K562 (cell line): ENCODE results near the gene USP44. TPM values are rescaled to one million over a fixed set of nuclear protein-coding genes. Genes with fewer than 3 reads are reported as not detected.
A peak's percentile ranks its signal among the peaks of the same experiment; 100 is the strongest.

ENCODE experiments used
- ATAC-seq: fragments of 200-7000 bp; cut with Tn5 transposase; 3 replicates; pipeline ENCODE4 v1.9.1; 2020; ENCODE audit warnings: moderate library complexity
- BruUV-seq: library from RNA; stranded (reverse); fragments of 400-500 nt; replicated peaks from 2 replicates; lab custom pipeline; 2021; lab: Mats Ljungman, UMichigan
- CTCF ChIA-PET: fragments of 300-600 bp; formaldehyde crosslinking; extraction: SDS; loops from one replicate; lab custom pipeline; 2021; ENCODE audit warnings: low intra/inter-chr PET ratio; lab: Yijun Ruan, JAX
- POLR2A ChIA-PET: fragments of 300-600, 350-650 bp; sonication (Branson Sonifier 250); formaldehyde crosslinking; extraction: SDS; loops from one replicate; lab custom pipeline; 2021; ENCODE audit warnings: antibody characterized with exemption, inconsistent platforms; lab: Yijun Ruan, JAX
- DNase-seq, 4 experiments: peaks; one replicate each; pipeline versions ENCODE4 v3.0.0 to v3.0.0-alpha.2; 2011 to 2018; ENCODE audit warnings: low spot score in 3 of 4, mixed read lengths in 3 of 4; ENCODE audit errors: extremely low read depth in 1 of 4
- FAIRE-seq: peaks from 2 replicates; lab custom pipeline; 2011; peaks lifted over from hg19 to GRCh38; lab: Jason Lieb, UNC
- H2AFZ ChIP-seq: 2 replicates; pipeline ENCODE4 v1.6.0; 2011; ENCODE audit warnings: low read depth, low read length, control low read depth, inconsistent platforms
- H3K27ac ChIP-seq: fragments of 200-600 bp; 3 replicates; pipeline ENCODE4 v1.8.0; 2011; ENCODE audit warnings: low read depth, mild to moderate bottlenecking, control low read depth, inconsistent platforms, low read length, moderate library complexity, mixed read lengths; ENCODE audit errors: extremely low read depth
- H3K27me3 ChIP-seq, 2 experiments: fragments of 300-600 bp in 1 of 2; 2 replicates in 1 of 2; 3 replicates in 1 of 2; pipeline versions ENCODE4 v1.6.0 to v1.8.0; 2011; ENCODE audit warnings: inconsistent platforms in 2 of 2, low read length in 2 of 2, mild to moderate bottlenecking in 1 of 2, mixed read lengths in 1 of 2, moderate library complexity in 1 of 2; ENCODE audit not compliant: control insufficient read depth in 2 of 2, insufficient read depth in 2 of 2
- H3K36me3 ChIP-seq: fragments of 300-600 bp; 3 replicates; pipeline ENCODE4 v1.8.0; 2011; ENCODE audit warnings: mild to moderate bottlenecking, low read length, inconsistent platforms; ENCODE audit not compliant: control insufficient read depth, insufficient read depth
- H3K4me1 ChIP-seq, 2 experiments: fragments of 200-600 bp in 1 of 2; replicated peaks in 1 of 2; 2 replicates in 1 of 2; 3 replicates in 1 of 2; pipeline versions ENCODE4 v1.5.1 to v1.8.0; 2011; ENCODE audit warnings: inconsistent platforms in 2 of 2, low read length in 2 of 2, mild to moderate bottlenecking in 1 of 2, mixed read lengths in 1 of 2, moderate library complexity in 1 of 2; ENCODE audit not compliant: control insufficient read depth in 2 of 2, insufficient read depth in 2 of 2
- H3K4me2 ChIP-seq: 2 replicates; pipeline ENCODE4 v1.6.1; 2011; ENCODE audit warnings: low read length, control low read depth, inconsistent platforms, mixed read lengths; ENCODE audit not compliant: insufficient read depth
- H3K4me3 ChIP-seq: fragments of 200-600 bp; sonication (generic), shearing (Covaris generic); 2 replicates; pipeline ENCODE4 v1.5.1; 2016; ENCODE audit warnings: control low read depth, inconsistent platforms
- H3K79me2 ChIP-seq: fragments of 200-600 bp; 3 replicates; pipeline ENCODE4 v1.8.0; 2011; ENCODE audit warnings: low read length, inconsistent platforms; ENCODE audit not compliant: control insufficient read depth, insufficient read depth
- H3K9ac ChIP-seq, 2 experiments: 2 replicates each; pipeline versions ENCODE4 v1.6.0 to v1.6.1; 2011; ENCODE audit warnings: low read depth in 2 of 2, low read length in 2 of 2, control low read depth in 1 of 2, inconsistent platforms in 1 of 2, mild to moderate bottlenecking in 1 of 2, mixed read lengths in 1 of 2; ENCODE audit not compliant: insufficient read depth in 1 of 2
- H3K9me1 ChIP-seq: one replicate; pipeline ENCODE4 v1.6.0; 2011; ENCODE audit warnings: inconsistent platforms, mild to moderate bottlenecking, low read length, moderate library complexity; ENCODE audit not compliant: control insufficient read depth, insufficient read depth
- H3K9me3 ChIP-seq: replicated peaks from 2 replicates; pipeline ENCODE4 v1.5.1; 2011; ENCODE audit warnings: low read depth, low read length, inconsistent platforms; ENCODE audit not compliant: control insufficient read depth, insufficient read depth
- H4K20me1 ChIP-seq: replicated peaks from 2 replicates; pipeline ENCODE4 v1.6.1; 2011; ENCODE audit warnings: low read length, inconsistent platforms, mixed read lengths; ENCODE audit not compliant: control insufficient read depth, insufficient read depth
- ARHGAP35 ChIP-seq: fragments of 450-650 bp; IDR thresholded peaks from 2 replicates; pipeline ENCODE4 v1.6.1; 2018; ENCODE audit not compliant: partially characterized antibody
- ATF2 ChIP-seq: sonication (generic); formaldehyde crosslinking; IDR thresholded peaks from 2 replicates; pipeline ENCODE4 v1.8.1; 2022; ENCODE audit warnings: missing genetic modification reagents
- ELF1 ChIP-seq: fragments of 200-800 bp; sonication (Bioruptor generic); IDR thresholded peaks from 2 replicates; pipeline ENCODE4 v1.6.1; 2016; ENCODE audit warnings: missing genetic modification characterization, missing compliant biosample characterization
- ETV5 ChIP-seq: sonication (generic); formaldehyde crosslinking; IDR thresholded peaks from 2 replicates; pipeline ENCODE4 v1.4.0; 2020; ENCODE audit warnings: low read depth, mild to moderate bottlenecking, missing genetic modification reagents
- MBD2 ChIP-seq: sonication (generic); IDR thresholded peaks from 2 replicates; pipeline ENCODE4 v1.6.1; 2016; ENCODE audit warnings: low read depth, borderline replicate concordance
- POLR2AphosphoS5 ChIP-seq: IDR thresholded peaks from 2 replicates; pipeline ENCODE4 v1.6.1; 2011; ENCODE audit warnings: mild to moderate bottlenecking, low read depth, low read length, moderate library complexity; ENCODE audit not compliant: control insufficient read depth, insufficient read depth
- SRSF9 ChIP-seq: fragments of 200-400 bp; formaldehyde crosslinking; IDR thresholded peaks from 2 replicates; pipeline ENCODE4 v1.6.1; 2017; ENCODE audit warnings: low read depth, low read length, borderline replicate concordance
- TEAD1 ChIP-seq, 2 experiments: fragments of 450-650 bp in 1 of 2; sonication (generic) in 1 of 2; formaldehyde crosslinking; IDR thresholded peaks; 2 replicates each; pipeline versions ENCODE4 v1.4.0 to v1.8.0; 2020 to 2022; ENCODE audit warnings: mild to moderate bottlenecking in 2 of 2, missing genetic modification reagents in 1 of 2
- THRB ChIP-seq: fragments of 450-650 bp; formaldehyde crosslinking; conservative IDR thresholded peaks from 2 replicates; pipeline ENCODE4 v1.4.0; 2022; ENCODE audit warnings: mild to moderate bottlenecking, missing genetic modification characterization
- ZBTB1 ChIP-seq: sonication (generic); formaldehyde crosslinking; IDR thresholded peaks from 2 replicates; pipeline ENCODE4 v1.8.1; 2023; ENCODE audit warnings: missing genetic modification reagents, low read depth, mild to moderate bottlenecking, borderline replicate concordance
- ZNF561 ChIP-seq: fragments of 450-650 bp; formaldehyde crosslinking; conservative IDR thresholded peaks from 2 replicates; pipeline ENCODE4 v1.4.0; 2020; ENCODE audit warnings: mild to moderate bottlenecking, moderate library complexity
- ZNF609 ChIP-seq: sonication (generic); formaldehyde crosslinking; IDR thresholded peaks from 2 replicates; pipeline ENCODE4 v1.8.1; 2023; ENCODE audit warnings: missing genetic modification reagents, mild to moderate bottlenecking, borderline replicate concordance
- ZNF830 ChIP-seq: fragments of 250-450 bp; sonication (Bioruptor Pico); IDR thresholded peaks from 2 replicates; pipeline ENCODE4 v1.5.0; 2021; ENCODE audit warnings: mild to moderate bottlenecking
- WGBS: fragments of 100-300 bp; shearing (Covaris generic); methylation state at CpG from one replicate; pipeline ENCODE4 v1.1.6; 2016; ENCODE audit warnings: low coverage, mixed read lengths; ENCODE audit not compliant: insufficient coverage; ENCODE audit errors: missing lambda C conversion rate; 5-methylcytosine and 5-hydroxymethylcytosine counted together
- in situ Hi-C: fragments of 300-500 bp; cut with MboI; formaldehyde crosslinking; loops from 4 replicates; pipeline ENCODE4 v1.15.0; 2018; ENCODE audit warnings: inconsistent platforms, mixed read lengths
- intact Hi-C: fragments of 100-400 bp; cut with micrococcal nuclease; formaldehyde crosslinking; loops from 2 replicates; pipeline ENCODE4 v1.14.2; 2022
- polyA plus RNA-seq, 8 experiments: library from polyadenylated mRNA; depleted of rRNA in 4 of 8; stranded (reverse) in 5 of 8; unstranded in 3 of 8; fragments of >200 nt; fragmentation: Nextera tagmentation in 2 of 8; fragmentation: Illumina TruSeq in 1 of 8; extraction: Ambion mirVana in 2 of 8; extraction: Trizol in 1 of 8; gene quantifications; 2 replicates each; pipeline versions ENCODE4 v1.2.1 to v1.2.3, GENCODE V29; 2011 to 2014; ENCODE audit warnings: inconsistent platforms in 1 of 8, missing spikeins in 1 of 8
- total RNA-seq, 7 experiments: library from RNA; depleted of rRNA in 6 of 7; stranded (reverse); fragments of >200 nt in 6 of 7; fragmentation: Illumina TruSeq in 2 of 7; extraction: Trizol in 2 of 7; gene quantifications; 2 replicates each; pipeline versions ENCODE4 v1.2.1 to v1.2.3, GENCODE V29; 2011 to 2021; ENCODE audit warnings: low replicate concordance in 1 of 7

USP44 gene
- total and polyA plus RNA-seq, 9 of the 15 experiments (the other 6 are each of a cell fraction or from before 2014, with no cell fraction given): 2.1 to 5.7 (median 2.8) TPM

- in situ Hi-C loops (no loop called here), intact Hi-C loops (no loop called here)
- H3K9me1 ChIP-seq: no peaks in the 10 kb centered on the region
- H3K4me1 ChIP-seq: peaks cover 0 to 12% of the 10 kb centered on the region in 2 experiments; a peak in 3 of 5 replicates
- WGBS: 38% methylated on average over 28 of the region's 98 CpGs
- ChIA-PET CTCF (no interaction called here), POLR2A (no interaction called here)
- H3K9me3 ChIP-seq: peaks cover 8% of the 10 kb centered on the region; the same call in 1 of the 2 replicates
- H3K79me2 ChIP-seq: peaks cover 4% of the 10 kb centered on the region; the same call in 1 of the 3 replicates
- H3K36me3 ChIP-seq: no peaks in the 10 kb centered on the region
- peak overlapping the region; percentile 64 for H3K27ac ChIP-seq
- 0 out of 5 replicates have a peak, but pooled peaks cover 0 to 3% of the 10 kb centered on the region in 2 experiments for H3K27me3 ChIP-seq
- peak overlapping the region; percentile 88 for H2AFZ ChIP-seq
- peak overlapping the region; percentile 60 for H3K4me3 ChIP-seq
- BruUV-seq: TSS peak; percentile 33
- peak overlapping the region; percentile 67 to 89 for H3K9ac ChIP-seq
- no peaks in the 10 kb centered on the region for H4K20me1 ChIP-seq
- DNase-seq: peak; percentile 58 to 85 (median 80)
- ATAC-seq: peak; percentile 85
- peak overlapping the region; percentile 74; the same call in 1 of the 2 replicates for H3K4me2 ChIP-seq
- no peak for FAIRE-seq
- TF ChIP-seq ETV5 (no peak), THRB (CRISPR knock-in tag) (no peak), ZNF609 (CRISPR knock-in tag) (no peak), ARHGAP35 (no peak), ZNF830 (CRISPR knock-in tag) (no peak), ZNF561 (CRISPR knock-in tag) (no peak), ELF1 (tag) (no peak), MBD2 (no peak), ZBTB1 (CRISPR knock-in tag) (no peak), ATF2 (CRISPR knock-in tag) (no peak), TEAD1 (CRISPR knock-in tag; IDR thresholded peaks at IDR 0.05) (0 out of 4 replicates have a peak, but pooled peaks of 1 of the 2 experiments have one; percentile 34), SRSF9 (no peak), POLR2AphosphoS5 (no peak)
These were observed 2.5 kb downstream of the USP44 start for GRCh38 chr12:95548539-95549391.
